Fibroblast of skin of right biceps (primary cell): ENCODE measurements around the gene ETV6.

Experiments
- DNase-seq: peaks from one replicate; pipeline ENCODE4 v3.0.0-alpha.2; 2013

Gene ETV6

GRCh38 chr12:11869406-11869805, 219.9 kb downstream of the ETV6 start:
- DNase-seq, result no peak

- no peak for DNase-seq
Observed at GRCh38 chr12:11870041-11870451, 220.6 kb downstream of the ETV6 start.

GRCh38 chr12:11872055-11872454, 222.6 kb downstream of the ETV6 start:
- no peak for DNase-seq

GRCh38 chr12:11875414-11875935, 226.0 kb downstream of the ETV6 start:
- no peak for DNase-seq

GRCh38 chr12:11876307-11876706, 226.8 kb downstream of the ETV6 start:
- DNase-seq, result no peak

GRCh38 chr12:11877102-11877826, 227.8 kb downstream of the ETV6 start:
- no peak for DNase-seq

- DNase-seq, result peak; percentile 84
Observed at GRCh38 chr12:11877869-11878780, 228.7 kb downstream of the ETV6 start.

GRCh38 chr12:11879306-11879705, 229.8 kb downstream of the ETV6 start:
- DNase-seq, result peak; percentile 60

GRCh38 chr12:11880381-11880780, 230.9 kb downstream of the ETV6 start:
- no peak for DNase-seq

GRCh38 chr12:11881835-11882234, 232.4 kb downstream of the ETV6 start:
- no peak for DNase-seq

GRCh38 chr12:11882301-11883019, 233.0 kb downstream of the ETV6 start:
- no peak for DNase-seq

- DNase-seq, result no peak
Observed at GRCh38 chr12:11884116-11884515, 234.6 kb downstream of the ETV6 start.

- DNase-seq, result no peak
Observed at GRCh38 chr12:11884706-11885105, 235.2 kb downstream of the ETV6 start.

- DNase-seq, result peak; percentile 63
Observed at GRCh38 chr12:11885261-11886038, 236.0 kb downstream of the ETV6 start.

GRCh38 chr12:11886339-11886738, 236.9 kb downstream of the ETV6 start:
- no peak for DNase-seq

GRCh38 chr12:11888029-11888428, 238.6 kb downstream of the ETV6 start:
- DNase-seq, result no peak

GRCh38 chr12:11891346-11891745, 241.9 kb downstream of the ETV6 start:
- DNase-seq, result no peak

- no peak for DNase-seq
Observed at GRCh38 chr12:11891754-11892386, 242.4 kb downstream of the ETV6 start.

- no peak for DNase-seq
Observed at GRCh38 chr12:11893998-11894397, 244.5 kb downstream of the ETV6 start.

GRCh38 chr12:11894890-11895289, 245.4 kb downstream of the ETV6 start:
- no peak for DNase-seq

- DNase-seq, result no peak
Observed at GRCh38 chr12:11895421-11896078, 246.1 kb downstream of the ETV6 start.
